K562 (cell line): Measurements from ENCODE around the gene CLASP2. TPM values are rescaled to one million over a fixed set of nuclear protein-coding genes. Genes with fewer than 3 reads are reported as not detected.

Experiments
- FOXA3 ChIP-seq, 2 experiments: fragments of 450-650 bp in 1 of 2; sonication (generic) in 1 of 2; formaldehyde crosslinking; IDR thresholded peaks in 1 of 2; conservative IDR thresholded peaks in 1 of 2; 2 replicates each; pipeline versions ENCODE4 v1.4.0 to v1.8.0; 2020 to 2022; ENCODE audit warnings: mild to moderate bottlenecking in 2 of 2, missing genetic modification reagents in 1 of 2
- HLTF ChIP-seq: fragments of 450-650 bp; IDR thresholded peaks from 2 replicates; pipeline ENCODE4 v1.6.1; 2016
- IFI16 ChIP-seq: fragments of 250-450 bp; sonication (Bioruptor Pico); IDR thresholded peaks from 2 replicates; pipeline ENCODE4 v2.1.2; 2022; ENCODE audit warnings: mild to moderate bottlenecking, inconsistent platforms
- SMAD4 ChIP-seq: fragments of 250-450 bp; sonication (Bioruptor Pico); conservative IDR thresholded peaks from 2 replicates; pipeline ENCODE4 v1.8.0; 2021; ENCODE audit warnings: inconsistent platforms, mild to moderate bottlenecking, moderate library complexity
- ZNF282 ChIP-seq: sonication (generic); formaldehyde crosslinking; IDR thresholded peaks from 2 replicates; pipeline ENCODE4 v1.8.1; 2023; ENCODE audit warnings: missing genetic modification reagents
- ZNF584 ChIP-seq: fragments of 200-800 bp; sonication (Bioruptor generic); IDR thresholded peaks from 2 replicates; pipeline ENCODE4 v1.6.1; 2016; ENCODE audit warnings: low read depth, mild to moderate bottlenecking, missing genetic modification characterization, missing compliant biosample characterization
- polyA plus RNA-seq, 8 experiments: library from polyadenylated mRNA; depleted of rRNA in 4 of 8; stranded (reverse) in 5 of 8; unstranded in 3 of 8; fragments of >200 nt; fragmentation: Nextera tagmentation in 2 of 8; fragmentation: Illumina TruSeq in 1 of 8; extraction: Ambion mirVana in 2 of 8; extraction: Trizol in 1 of 8; gene quantifications; 2 replicates each; pipeline versions ENCODE4 v1.2.1 to v1.2.3, GENCODE V29; 2011 to 2014; ENCODE audit warnings: inconsistent platforms in 1 of 8, missing spikeins in 1 of 8
- total RNA-seq, 7 experiments: library from RNA; depleted of rRNA in 6 of 7; stranded (reverse); fragments of >200 nt in 6 of 7; fragmentation: Illumina TruSeq in 2 of 7; extraction: Trizol in 2 of 7; gene quantifications; 2 replicates each; pipeline versions ENCODE4 v1.2.1 to v1.2.3, GENCODE V29; 2011 to 2021; ENCODE audit warnings: low replicate concordance in 1 of 7
- TF ChIP-seq, protein P1 (sequence below), 2 experiments: fragments of 450-650 bp; conservative IDR thresholded peaks; 2 replicates each; pipeline ENCODE4 v1.6.1; 2017; ENCODE audit warnings: mild to moderate bottlenecking in 2 of 2, moderate library complexity in 2 of 2
- TF ChIP-seq, protein P2 (sequence below): sonication (generic); formaldehyde crosslinking; IDR thresholded peaks from 2 replicates; pipeline ENCODE4 v1.8.0; 2022; ENCODE audit warnings: missing genetic modification reagents, mild to moderate bottlenecking, moderate library complexity, borderline replicate concordance
- TF ChIP-seq, protein P3 (sequence below): fragments of 450-650 bp; IDR thresholded peaks from 2 replicates; pipeline ENCODE4 v1.6.1; 2016; ENCODE audit warnings: borderline replicate concordance
- TF ChIP-seq, protein P4 (sequence below): fragments of 250-450 bp; sonication (Bioruptor Pico); IDR thresholded peaks from 2 replicates; pipeline ENCODE4 v1.4.0; 2020; ENCODE audit warnings: mild to moderate bottlenecking
- TF ChIP-seq, protein P5 (sequence below): fragments of 200-400 bp; formaldehyde crosslinking; IDR thresholded peaks from 2 replicates; pipeline ENCODE4 v1.6.1; 2017; ENCODE audit warnings: mild to moderate bottlenecking, low read depth, low read length, moderate library complexity
- TF ChIP-seq, protein P6 (sequence below): fragments of 250-450 bp; sonication (Bioruptor Pico); IDR thresholded peaks from 2 replicates; pipeline ENCODE4 v1.9.0; 2021; ENCODE audit warnings: mild to moderate bottlenecking, inconsistent platforms

Gene CLASP2
- total and polyA plus RNA-seq, 9 of the 15 experiments (the other 6 are each of a cell fraction or from before 2014, with no cell fraction given) = 13.5 to 107 (median 71.8) TPM

DNA sequence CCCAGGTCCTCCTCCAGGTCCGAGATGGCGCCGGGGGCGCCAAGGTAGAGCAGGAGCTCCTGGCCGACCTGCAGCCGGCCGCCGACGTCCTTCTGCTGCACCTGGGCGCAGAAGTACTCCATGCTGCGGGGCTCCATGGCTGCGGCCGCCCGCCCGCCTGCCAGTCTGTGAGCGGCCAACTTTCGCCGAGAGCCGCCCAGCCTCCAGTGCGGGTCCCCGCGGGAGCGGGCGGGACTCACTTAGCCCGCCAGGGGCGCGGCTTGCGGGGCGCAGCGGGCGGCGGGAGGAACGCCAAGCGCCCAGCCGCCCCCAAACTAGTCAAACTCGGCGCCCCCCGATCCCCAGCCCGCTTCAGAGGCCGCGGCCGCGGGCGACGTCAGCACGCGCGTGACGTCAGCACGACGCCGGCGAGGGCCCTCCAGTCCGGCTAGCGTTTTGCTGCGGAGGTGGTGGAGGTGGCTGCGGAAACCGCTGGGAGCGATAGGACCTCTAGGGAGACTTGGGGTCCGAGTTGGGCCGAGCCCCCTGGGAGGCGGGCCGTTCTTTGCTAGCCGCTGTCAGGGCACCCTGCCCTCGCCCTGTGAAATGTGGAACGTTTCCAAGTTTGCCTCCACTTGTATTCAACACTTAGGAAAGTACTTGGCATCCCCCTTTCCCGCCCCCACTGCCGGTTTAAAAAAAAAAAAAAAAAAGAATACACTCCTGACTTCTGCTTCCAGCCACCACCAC is at the start of gene CLASP2 (continued):
- TF ChIP-seq, protein P1, sequence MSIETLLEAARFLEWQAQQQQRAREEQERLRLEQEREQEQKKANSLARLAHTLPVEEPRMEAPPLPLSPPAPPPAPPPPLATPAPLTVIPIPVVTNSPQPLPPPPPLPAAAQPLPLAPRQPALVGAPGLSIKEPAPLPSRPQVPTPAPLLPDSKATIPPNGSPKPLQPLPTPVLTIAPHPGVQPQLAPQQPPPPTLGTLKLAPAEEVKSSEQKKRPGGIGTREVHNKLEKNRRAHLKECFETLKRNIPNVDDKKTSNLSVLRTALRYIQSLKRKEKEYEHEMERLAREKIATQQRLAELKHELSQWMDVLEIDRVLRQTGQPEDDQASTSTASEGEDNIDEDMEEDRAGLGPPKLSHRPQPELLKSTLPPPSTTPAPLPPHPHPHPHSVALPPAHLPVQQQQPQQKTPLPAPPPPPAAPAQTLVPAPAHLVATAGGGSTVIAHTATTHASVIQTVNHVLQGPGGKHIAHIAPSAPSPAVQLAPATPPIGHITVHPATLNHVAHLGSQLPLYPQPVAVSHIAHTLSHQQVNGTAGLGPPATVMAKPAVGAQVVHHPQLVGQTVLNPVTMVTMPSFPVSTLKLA (conservative IDR thresholded peaks at IDR 0.05) = peak; percentile 58 to 92
- TF ChIP-seq, protein P2, sequence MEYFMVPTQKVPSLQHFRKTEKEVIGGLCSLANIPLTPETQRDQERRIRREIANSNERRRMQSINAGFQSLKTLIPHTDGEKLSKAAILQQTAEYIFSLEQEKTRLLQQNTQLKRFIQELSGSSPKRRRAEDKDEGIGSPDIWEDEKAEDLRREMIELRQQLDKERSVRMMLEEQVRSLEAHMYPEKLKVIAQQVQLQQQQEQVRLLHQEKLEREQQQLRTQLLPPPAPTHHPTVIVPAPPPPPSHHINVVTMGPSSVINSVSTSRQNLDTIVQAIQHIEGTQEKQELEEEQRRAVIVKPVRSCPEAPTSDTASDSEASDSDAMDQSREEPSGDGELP = peak; percentile 11; the same call in 1 of the 2 replicates
- no peak for TF ChIP-seq ZNF584 (CRISPR knock-in tag)
- TF ChIP-seq, protein P3, sequence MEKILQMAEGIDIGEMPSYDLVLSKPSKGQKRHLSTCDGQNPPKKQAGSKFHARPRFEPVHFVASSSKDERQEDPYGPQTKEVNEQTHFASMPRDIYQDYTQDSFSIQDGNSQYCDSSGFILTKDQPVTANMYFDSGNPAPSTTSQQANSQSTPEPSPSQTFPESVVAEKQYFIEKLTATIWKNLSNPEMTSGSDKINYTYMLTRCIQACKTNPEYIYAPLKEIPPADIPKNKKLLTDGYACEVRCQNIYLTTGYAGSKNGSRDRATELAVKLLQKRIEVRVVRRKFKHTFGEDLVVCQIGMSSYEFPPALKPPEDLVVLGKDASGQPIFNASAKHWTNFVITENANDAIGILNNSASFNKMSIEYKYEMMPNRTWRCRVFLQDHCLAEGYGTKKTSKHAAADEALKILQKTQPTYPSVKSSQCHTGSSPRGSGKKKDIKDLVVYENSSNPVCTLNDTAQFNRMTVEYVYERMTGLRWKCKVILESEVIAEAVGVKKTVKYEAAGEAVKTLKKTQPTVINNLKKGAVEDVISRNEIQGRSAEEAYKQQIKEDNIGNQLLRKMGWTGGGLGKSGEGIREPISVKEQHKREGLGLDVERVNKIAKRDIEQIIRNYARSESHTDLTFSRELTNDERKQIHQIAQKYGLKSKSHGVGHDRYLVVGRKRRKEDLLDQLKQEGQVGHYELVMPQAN = peak; percentile 13; the same call in 1 of the 2 replicates
- TF ChIP-seq ZNF282 (CRISPR knock-in tag) = 0 out of 2 replicates have a peak, but pooled peaks have one; percentile 40
- TF ChIP-seq HLTF = 0 out of 2 replicates have a peak, but pooled peaks have one; percentile 81
- TF ChIP-seq IFI16 (CRISPR knock-in tag) = no peak
- TF ChIP-seq FOXA3 (CRISPR knock-in tag; conservative IDR thresholded peaks at IDR 0.05 in 1 of 2, IDR thresholded peaks at IDR 0.05 in 1 of 2) = peak; percentile 11 to 69; a peak in 1 of 4 replicates
- TF ChIP-seq, protein P4, sequence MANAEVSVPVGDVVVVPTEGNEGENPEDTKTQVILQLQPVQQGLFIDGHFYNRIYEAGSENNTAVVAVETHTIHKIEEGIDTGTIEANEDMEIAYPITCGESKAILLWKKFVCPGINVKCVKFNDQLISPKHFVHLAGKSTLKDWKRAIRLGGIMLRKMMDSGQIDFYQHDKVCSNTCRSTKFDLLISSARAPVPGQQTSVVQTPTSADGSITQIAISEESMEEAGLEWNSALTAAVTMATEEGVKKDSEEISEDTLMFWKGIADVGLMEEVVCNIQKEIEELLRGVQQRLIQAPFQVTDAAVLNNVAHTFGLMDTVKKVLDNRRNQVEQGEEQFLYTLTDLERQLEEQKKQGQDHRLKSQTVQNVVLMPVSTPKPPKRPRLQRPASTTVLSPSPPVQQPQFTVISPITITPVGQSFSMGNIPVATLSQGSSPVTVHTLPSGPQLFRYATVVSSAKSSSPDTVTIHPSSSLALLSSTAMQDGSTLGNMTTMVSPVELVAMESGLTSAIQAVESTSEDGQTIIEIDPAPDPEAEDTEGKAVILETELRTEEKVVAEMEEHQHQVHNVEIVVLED (CRISPR knock-in tag) = peak; percentile 97
- TF ChIP-seq, protein P5, sequence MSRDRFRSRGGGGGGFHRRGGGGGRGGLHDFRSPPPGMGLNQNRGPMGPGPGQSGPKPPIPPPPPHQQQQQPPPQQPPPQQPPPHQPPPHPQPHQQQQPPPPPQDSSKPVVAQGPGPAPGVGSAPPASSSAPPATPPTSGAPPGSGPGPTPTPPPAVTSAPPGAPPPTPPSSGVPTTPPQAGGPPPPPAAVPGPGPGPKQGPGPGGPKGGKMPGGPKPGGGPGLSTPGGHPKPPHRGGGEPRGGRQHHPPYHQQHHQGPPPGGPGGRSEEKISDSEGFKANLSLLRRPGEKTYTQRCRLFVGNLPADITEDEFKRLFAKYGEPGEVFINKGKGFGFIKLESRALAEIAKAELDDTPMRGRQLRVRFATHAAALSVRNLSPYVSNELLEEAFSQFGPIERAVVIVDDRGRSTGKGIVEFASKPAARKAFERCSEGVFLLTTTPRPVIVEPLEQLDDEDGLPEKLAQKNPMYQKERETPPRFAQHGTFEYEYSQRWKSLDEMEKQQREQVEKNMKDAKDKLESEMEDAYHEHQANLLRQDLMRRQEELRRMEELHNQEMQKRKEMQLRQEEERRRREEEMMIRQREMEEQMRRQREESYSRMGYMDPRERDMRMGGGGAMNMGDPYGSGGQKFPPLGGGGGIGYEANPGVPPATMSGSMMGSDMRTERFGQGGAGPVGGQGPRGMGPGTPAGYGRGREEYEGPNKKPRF = no peak
- TF ChIP-seq, protein P6, sequence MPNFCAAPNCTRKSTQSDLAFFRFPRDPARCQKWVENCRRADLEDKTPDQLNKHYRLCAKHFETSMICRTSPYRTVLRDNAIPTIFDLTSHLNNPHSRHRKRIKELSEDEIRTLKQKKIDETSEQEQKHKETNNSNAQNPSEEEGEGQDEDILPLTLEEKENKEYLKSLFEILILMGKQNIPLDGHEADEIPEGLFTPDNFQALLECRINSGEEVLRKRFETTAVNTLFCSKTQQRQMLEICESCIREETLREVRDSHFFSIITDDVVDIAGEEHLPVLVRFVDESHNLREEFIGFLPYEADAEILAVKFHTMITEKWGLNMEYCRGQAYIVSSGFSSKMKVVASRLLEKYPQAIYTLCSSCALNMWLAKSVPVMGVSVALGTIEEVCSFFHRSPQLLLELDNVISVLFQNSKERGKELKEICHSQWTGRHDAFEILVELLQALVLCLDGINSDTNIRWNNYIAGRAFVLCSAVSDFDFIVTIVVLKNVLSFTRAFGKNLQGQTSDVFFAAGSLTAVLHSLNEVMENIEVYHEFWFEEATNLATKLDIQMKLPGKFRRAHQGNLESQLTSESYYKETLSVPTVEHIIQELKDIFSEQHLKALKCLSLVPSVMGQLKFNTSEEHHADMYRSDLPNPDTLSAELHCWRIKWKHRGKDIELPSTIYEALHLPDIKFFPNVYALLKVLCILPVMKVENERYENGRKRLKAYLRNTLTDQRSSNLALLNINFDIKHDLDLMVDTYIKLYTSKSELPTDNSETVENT (CRISPR knock-in tag) = peak; percentile 78; the same call in 1 of the 2 replicates
- peak; percentile 71; the same call in 1 of the 2 replicates for TF ChIP-seq SMAD4 (CRISPR knock-in tag)
